ENCODE results near the gene TSPAN15. TPM values are rescaled to one million over a fixed set of nuclear protein-coding genes. Genes with fewer than 3 reads are reported as not detected.

The TSPAN15 gene
- total and polyA plus RNA-seq, 2 experiments from 2014 or later = 6.6 to 10.1 TPM

DNA sequence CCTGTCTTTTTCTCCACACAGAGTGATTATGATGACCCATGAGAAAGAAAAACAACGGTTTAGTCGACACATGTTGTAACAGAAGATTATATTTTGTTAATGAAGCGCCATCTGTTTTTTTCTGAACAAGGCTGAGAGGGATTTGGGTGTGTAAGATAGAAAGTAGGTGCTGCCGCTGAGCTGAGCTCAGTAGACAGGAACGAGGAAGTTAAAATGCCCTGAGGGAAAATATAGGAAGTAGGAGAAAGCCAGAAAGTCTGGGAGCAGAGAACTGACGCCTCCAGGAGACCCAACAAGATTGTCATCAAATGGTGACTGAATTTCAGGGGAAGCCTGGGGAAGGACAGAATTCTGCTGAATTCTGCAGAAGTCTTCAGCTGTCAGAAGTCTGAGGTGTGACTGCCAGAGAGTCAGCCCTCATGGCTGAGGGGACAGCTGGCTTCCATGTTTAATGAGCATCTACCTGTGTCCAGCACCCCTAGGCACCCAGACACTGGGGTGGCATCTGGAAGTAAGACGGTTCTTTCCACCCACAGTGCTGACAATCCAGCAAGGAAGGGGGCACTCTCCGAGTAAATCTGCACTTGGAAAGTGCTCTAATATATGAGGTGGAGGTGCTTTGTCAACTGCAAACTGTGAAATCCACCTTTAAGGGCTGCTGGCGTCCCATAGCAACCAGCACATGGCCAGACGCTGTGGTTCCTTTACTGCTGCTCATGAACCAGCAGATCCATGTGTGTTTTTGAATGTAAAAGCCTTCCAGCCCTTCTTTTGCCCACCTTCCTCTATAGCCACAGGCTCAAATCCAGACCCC, 12.5 kb upstream of the TSPAN15 start:
- no peaks in the 10 kb centered on the region; the same call in 1 of the 3 replicates for H3K36me3 Mint-ChIP-seq (ENCODE audit: low read depth)
- Histone ChIP-seq H4K20me1 (replicated peaks; ENCODE audit: insufficient read depth) (no peaks in the 10 kb centered on the region), H2AFZ (no peak overlapping the region), H3K4me3 (no peak overlapping the region), H3K4me1 (ENCODE audit: insufficient read depth) (peaks cover 5% of the 10 kb centered on the region), H3F3A (replicated peaks; ENCODE audit: low read depth) (no peaks in the 10 kb centered on the region), H3K36me3 (ENCODE audit: insufficient read depth) (no peaks in the 10 kb centered on the region), H3K4me2 (no peak overlapping the region), H3K9me2 (ENCODE audit: insufficient read depth) (no peaks in the 10 kb centered on the region), H3K27me3 (ENCODE audit: insufficient read depth) (no peaks in the 10 kb centered on the region), H3K27ac (ENCODE audit: low read depth) (no peak overlapping the region), H3K79me2 (replicated peaks; ENCODE audit: insufficient read depth) (no peaks in the 10 kb centered on the region)
- ATAC-seq (no peak), DNase-seq (ENCODE audit: low spot score) (no peak)
- H3K9me3 Mint-ChIP-seq = peaks cover 7% of the 10 kb centered on the region
- H3K4me1 Mint-ChIP-seq = peaks cover 11% of the 10 kb centered on the region
- no peak overlapping the region for H3K4me3 Mint-ChIP-seq
- no peak overlapping the region for H3K27ac Mint-ChIP-seq
- H3K27me3 Mint-ChIP-seq (ENCODE audit: insufficient read depth, low read depth, poor library complexity) = peaks cover 13% of the 10 kb centered on the region
- TF ChIP-seq, protein P1, sequence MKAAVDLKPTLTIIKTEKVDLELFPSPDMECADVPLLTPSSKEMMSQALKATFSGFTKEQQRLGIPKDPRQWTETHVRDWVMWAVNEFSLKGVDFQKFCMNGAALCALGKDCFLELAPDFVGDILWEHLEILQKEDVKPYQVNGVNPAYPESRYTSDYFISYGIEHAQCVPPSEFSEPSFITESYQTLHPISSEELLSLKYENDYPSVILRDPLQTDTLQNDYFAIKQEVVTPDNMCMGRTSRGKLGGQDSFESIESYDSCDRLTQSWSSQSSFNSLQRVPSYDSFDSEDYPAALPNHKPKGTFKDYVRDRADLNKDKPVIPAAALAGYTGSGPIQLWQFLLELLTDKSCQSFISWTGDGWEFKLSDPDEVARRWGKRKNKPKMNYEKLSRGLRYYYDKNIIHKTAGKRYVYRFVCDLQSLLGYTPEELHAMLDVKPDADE (IDR thresholded peaks at IDR 0.05) = no peak
- TF ChIP-seq EZH2 (IDR thresholded peaks at IDR 0.05; ENCODE audit: low read depth, unreplicated experiment) (no peak), STAT1 (IDR thresholded peaks at IDR 0.05; ENCODE audit: unreplicated experiment) (no peak), ZNF114 (CRISPR knock-in tag; IDR thresholded peaks at IDR 0.05) (no peak), ZNF331 (CRISPR knock-in tag; IDR thresholded peaks at IDR 0.05; ENCODE audit: low read depth) (no peak), POLR2AphosphoS5 (IDR thresholded peaks at IDR 0.05; ENCODE audit: low read depth) (no peak)
- TF ChIP-seq, protein P2, sequence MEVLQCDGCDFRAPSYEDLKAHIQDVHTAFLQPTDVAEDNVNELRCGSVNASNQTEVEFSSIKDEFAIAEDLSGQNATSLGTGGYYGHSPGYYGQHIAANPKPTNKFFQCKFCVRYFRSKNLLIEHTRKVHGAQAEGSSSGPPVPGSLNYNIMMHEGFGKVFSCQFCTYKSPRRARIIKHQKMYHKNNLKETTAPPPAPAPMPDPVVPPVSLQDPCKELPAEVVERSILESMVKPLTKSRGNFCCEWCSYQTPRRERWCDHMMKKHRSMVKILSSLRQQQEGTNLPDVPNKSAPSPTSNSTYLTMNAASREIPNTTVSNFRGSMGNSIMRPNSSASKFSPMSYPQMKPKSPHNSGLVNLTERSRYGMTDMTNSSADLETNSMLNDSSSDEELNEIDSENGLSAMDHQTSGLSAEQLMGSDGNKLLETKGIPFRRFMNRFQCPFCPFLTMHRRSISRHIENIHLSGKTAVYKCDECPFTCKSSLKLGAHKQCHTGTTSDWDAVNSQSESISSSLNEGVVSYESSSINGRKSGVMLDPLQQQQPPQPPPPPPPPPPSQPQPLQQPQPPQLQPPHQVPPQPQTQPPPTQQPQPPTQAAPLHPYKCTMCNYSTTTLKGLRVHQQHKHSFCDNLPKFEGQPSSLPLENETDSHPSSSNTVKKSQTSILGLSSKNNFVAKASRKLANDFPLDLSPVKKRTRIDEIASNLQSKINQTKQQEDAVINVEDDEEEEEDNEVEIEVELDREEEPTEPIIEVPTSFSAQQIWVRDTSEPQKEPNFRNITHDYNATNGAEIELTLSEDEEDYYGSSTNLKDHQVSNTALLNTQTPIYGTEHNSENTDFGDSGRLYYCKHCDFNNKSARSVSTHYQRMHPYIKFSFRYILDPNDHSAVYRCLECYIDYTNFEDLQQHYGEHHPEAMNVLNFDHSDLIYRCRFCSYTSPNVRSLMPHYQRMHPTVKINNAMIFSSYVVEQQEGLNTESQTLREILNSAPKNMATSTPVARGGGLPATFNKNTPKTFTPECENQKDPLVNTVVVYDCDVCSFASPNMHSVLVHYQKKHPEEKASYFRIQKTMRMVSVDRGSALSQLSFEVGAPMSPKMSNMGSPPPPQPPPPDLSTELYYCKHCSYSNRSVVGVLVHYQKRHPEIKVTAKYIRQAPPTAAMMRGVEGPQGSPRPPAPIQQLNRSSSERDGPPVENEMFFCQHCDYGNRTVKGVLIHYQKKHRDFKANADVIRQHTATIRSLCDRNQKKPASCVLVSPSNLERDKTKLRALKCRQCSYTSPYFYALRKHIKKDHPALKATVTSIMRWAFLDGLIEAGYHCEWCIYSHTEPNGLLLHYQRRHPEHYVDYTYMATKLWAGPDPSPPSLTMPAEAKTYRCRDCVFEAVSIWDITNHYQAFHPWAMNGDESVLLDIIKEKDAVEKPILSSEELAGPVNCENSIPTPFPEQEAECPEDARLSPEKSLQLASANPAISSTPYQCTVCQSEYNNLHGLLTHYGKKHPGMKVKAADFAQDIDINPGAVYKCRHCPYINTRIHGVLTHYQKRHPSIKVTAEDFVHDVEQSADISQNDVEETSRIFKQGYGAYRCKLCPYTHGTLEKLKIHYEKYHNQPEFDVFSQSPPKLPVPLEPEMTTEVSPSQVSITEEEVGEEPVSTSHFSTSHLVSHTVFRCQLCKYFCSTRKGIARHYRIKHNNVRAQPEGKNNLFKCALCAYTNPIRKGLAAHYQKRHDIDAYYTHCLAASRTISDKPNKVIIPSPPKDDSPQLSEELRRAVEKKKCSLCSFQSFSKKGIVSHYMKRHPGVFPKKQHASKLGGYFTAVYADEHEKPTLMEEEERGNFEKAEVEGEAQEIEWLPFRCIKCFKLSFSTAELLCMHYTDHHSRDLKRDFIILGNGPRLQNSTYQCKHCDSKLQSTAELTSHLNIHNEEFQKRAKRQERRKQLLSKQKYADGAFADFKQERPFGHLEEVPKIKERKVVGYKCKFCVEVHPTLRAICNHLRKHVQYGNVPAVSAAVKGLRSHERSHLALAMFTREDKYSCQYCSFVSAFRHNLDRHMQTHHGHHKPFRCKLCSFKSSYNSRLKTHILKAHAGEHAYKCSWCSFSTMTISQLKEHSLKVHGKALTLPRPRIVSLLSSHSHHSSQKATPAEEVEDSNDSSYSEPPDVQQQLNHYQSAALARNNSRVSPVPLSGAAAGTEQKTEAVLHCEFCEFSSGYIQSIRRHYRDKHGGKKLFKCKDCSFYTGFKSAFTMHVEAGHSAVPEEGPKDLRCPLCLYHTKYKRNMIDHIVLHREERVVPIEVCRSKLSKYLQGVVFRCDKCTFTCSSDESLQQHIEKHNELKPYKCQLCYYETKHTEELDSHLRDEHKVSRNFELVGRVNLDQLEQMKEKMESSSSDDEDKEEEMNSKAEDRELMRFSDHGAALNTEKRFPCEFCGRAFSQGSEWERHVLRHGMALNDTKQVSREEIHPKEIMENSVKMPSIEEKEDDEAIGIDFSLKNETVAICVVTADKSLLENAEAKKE (CRISPR knock-in tag; IDR thresholded peaks at IDR 0.05) = no peak
- TF ChIP-seq, protein P3, sequence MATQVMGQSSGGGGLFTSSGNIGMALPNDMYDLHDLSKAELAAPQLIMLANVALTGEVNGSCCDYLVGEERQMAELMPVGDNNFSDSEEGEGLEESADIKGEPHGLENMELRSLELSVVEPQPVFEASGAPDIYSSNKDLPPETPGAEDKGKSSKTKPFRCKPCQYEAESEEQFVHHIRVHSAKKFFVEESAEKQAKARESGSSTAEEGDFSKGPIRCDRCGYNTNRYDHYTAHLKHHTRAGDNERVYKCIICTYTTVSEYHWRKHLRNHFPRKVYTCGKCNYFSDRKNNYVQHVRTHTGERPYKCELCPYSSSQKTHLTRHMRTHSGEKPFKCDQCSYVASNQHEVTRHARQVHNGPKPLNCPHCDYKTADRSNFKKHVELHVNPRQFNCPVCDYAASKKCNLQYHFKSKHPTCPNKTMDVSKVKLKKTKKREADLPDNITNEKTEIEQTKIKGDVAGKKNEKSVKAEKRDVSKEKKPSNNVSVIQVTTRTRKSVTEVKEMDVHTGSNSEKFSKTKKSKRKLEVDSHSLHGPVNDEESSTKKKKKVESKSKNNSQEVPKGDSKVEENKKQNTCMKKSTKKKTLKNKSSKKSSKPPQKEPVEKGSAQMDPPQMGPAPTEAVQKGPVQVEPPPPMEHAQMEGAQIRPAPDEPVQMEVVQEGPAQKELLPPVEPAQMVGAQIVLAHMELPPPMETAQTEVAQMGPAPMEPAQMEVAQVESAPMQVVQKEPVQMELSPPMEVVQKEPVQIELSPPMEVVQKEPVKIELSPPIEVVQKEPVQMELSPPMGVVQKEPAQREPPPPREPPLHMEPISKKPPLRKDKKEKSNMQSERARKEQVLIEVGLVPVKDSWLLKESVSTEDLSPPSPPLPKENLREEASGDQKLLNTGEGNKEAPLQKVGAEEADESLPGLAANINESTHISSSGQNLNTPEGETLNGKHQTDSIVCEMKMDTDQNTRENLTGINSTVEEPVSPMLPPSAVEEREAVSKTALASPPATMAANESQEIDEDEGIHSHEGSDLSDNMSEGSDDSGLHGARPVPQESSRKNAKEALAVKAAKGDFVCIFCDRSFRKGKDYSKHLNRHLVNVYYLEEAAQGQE (IDR thresholded peaks at IDR 0.05; ENCODE audit: unreplicated experiment) = no peak
- TF ChIP-seq, protein P4, sequence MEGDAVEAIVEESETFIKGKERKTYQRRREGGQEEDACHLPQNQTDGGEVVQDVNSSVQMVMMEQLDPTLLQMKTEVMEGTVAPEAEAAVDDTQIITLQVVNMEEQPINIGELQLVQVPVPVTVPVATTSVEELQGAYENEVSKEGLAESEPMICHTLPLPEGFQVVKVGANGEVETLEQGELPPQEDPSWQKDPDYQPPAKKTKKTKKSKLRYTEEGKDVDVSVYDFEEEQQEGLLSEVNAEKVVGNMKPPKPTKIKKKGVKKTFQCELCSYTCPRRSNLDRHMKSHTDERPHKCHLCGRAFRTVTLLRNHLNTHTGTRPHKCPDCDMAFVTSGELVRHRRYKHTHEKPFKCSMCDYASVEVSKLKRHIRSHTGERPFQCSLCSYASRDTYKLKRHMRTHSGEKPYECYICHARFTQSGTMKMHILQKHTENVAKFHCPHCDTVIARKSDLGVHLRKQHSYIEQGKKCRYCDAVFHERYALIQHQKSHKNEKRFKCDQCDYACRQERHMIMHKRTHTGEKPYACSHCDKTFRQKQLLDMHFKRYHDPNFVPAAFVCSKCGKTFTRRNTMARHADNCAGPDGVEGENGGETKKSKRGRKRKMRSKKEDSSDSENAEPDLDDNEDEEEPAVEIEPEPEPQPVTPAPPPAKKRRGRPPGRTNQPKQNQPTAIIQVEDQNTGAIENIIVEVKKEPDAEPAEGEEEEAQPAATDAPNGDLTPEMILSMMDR (conservative IDR thresholded peaks at IDR 0.05; ENCODE audit: low read depth in 2 of 2) = no peak

Data from GM23338 (cell line).